HG03520 (cell line): ENCODE measurements around the gene ZNF609.

Source experiments
- ATAC-seq: cut with Tn5 transposase; IDR thresholded peaks from one replicate; pipeline ENCODE4 v1.9.1; 2021; ENCODE audit warnings: mild to moderate bottlenecking, moderate library complexity; ENCODE audit not compliant: unreplicated experiment

Gene ZNF609

GRCh38 chr15:64712353-64712752 is 252.0 kb downstream of the ZNF609 start:
- no peak for ATAC-seq

- ATAC-seq: no peak
These were observed 253.2 kb downstream of the ZNF609 start for GRCh38 chr15:64713592-64713991.

GRCh38 chr15:64716452-64716851 is 256.1 kb downstream of the ZNF609 start:
- ATAC-seq: no peak

DNA sequence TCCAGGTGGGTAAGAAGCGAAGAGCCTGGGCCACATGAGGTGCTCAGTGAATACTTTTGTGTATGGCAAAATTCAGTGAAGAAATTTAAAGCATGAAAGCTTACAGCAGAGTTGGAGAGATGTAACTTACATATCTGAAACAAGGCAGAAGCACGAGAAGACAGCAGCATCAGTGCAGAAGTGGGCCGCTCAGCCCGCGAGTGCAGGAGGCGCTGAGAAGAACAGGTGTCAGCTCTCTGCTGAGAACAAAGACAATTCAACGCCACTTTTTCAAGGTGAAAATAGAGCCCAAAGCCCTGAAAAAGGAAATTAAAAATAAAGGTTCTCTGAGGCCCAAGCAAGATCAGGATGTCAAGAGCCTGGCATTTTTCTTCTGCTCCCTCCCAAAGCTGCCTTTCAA is 256.8 kb downstream of the ZNF609 start:
- ATAC-seq: no peak

DNA sequence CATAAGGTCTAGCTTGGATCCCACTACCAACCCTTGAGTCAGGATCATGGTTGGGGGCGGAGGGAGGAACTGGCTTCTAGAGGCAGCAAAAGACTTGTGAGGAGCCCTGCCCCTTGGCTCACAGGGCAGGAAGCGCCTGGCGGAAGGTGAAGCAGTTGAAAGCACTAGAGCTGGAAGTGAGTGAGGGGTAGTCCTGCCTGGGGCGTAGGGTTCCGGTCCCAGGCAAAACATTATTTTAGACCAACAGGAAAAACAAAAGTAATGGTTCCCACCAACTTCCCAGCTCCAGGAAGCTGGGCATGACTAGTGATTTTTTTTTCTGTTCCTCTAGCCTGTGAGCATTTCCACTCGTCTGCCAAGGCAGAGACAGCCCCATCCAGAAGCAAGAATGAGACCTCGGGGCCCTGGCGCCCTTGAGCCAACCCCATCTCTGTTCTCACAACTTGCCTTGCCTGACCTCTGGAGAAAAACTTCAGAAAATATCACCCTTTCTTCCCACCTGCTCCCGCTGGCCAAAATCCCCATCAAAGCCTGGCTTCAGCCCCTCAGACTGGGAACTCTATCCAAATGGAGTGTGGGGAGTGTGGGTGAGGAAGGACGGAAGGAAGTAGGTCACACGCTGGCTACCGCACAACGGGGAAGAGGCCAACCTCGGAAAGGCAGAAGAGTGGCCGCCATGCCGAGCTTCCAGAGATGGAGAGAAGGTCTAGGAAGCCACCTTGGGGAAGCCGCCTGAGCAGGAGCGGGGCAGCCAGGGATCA is 257.5 kb downstream of the ZNF609 start:
- no peak for ATAC-seq

DNA sequence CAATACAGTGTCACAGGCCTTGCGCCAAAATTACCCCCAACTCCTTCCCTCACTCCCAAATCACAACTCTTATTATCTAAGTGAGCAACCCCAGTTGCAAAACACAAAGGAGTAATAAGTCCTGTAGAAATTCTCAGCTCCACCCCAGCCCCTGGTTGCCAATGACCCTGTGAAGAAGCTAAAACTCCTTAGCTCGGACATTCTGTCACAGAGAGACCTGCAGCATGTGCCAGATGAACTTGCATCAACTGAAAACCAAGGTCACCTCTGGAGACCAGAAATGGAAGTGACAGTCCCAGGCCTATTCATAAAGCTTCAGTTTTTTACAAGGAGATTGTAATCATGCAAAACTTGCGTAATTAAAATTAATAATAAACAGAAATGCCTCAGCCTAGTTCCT is 259.8 kb downstream of the ZNF609 start:
- no peak for ATAC-seq

GRCh38 chr15:64730151-64730550 is 269.8 kb downstream of the ZNF609 start:
- ATAC-seq: no peak

DNA sequence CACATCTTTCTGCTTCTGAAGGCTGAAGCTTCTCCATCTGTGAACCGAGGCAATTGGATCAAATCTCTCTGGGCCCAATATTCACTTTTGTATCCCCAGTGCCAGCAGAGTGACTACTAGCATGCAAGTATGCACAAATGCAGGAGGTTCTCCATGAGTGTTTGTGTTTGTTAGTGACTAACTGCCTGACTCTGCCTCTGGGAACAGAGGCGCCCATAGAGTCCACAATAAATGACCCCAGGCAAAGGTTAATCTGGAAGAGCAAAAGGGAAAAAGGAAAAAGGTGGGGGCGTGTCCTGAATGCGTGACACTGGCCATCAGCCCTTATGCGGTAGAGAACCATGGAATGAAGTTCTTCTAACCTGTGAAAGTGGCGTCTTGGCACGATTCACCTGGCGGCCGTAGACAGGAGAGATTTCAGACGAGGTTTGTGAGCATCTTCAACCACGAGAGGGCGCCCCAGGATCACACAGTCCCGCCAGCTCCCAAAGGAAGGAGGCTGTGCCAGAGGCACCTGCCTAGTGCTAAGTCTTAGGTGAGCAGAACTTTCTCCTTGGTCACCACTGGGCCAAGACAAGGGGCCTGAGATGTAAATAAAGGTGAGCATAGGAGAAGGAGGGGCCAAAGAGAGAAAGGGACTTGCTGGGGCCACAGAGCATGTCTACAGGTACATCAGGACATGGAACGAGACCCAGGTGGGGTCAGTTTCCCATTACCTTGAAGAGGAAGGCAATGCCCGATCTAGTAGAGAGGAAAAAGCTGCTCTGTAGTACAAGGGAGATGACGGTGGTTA is 270.8 kb downstream of the ZNF609 start:
- no peak for ATAC-seq

DNA sequence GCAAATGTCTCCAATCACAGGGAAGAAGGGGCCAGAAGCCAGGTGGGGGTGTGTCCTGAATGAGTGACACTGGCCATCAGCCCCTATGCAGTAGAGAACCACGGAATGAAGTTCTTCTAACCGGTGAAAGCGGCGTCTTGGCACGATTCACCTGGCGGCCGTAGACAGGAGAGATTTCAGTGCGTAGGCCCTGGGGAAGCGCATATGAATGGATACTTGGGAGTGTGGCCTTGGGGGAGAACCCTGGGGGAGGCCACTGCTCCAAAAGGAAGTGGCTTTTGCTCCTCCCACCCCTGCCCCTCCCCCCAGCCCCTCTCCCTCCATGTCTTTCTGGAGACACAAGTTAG is 271.4 kb downstream of the ZNF609 start:
- no peak for ATAC-seq

DNA sequence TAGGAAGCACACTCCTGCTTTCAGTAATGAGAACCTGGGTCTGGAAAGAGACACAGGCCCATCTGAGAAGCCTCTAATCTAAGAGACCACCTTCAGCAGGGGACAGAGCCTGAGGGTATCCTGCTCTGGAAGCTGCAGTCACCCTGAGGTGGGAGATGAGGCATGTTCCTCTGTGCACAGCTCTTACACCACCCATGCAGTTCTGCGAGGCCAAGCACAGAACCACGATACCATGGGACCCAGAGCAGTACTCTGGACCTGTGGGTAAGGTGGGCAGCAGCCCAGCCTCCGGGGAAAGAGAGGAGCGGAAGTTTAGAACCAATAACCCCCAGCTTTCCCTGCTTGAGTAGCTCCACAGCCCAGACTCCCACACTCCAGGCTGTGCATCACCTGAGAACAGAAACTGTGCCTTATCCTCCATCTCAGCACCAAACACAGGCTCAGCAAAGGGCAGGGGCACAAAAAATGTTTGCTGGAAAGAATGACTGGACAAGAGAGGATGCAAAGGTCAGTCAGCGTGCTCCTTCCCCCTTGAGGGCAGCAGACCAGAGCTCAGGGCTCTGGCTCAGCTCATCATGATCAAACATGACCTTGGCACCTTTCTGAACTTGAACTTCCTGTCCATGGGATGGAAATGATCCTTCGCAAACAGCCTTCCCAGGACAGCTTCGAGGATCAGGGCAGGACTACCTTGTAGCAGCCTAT is 271.9 kb downstream of the ZNF609 start:
- no peak for ATAC-seq
